HG02970 (cell line): Measurements from ENCODE around the gene TSPAN17.
A peak's percentile ranks its signal among the peaks of the same experiment; 100 is the strongest.

ENCODE experiments used
- ATAC-seq: cut with Tn5 transposase; IDR thresholded peaks from one replicate; pipeline ENCODE4 v1.9.1; 2021; ENCODE audit warnings: mild to moderate bottlenecking, moderate library complexity, moderate number of reproducible peaks; ENCODE audit not compliant: unreplicated experiment, low FRiP score

TSPAN17 gene

GRCh38 chr5:176658007-176658599 is 10.8 kb downstream of the TSPAN17 start:
- ATAC-seq = no peak

- ATAC-seq = no peak
Measured at GRCh38 chr5:176658817-176659511, 11.7 kb downstream of the TSPAN17 start.

- no peak for ATAC-seq
Measured at GRCh38 chr5:176659512-176659839, 12.2 kb downstream of the TSPAN17 start.

- no peak for ATAC-seq
Measured at GRCh38 chr5:176659860-176660461, 12.7 kb downstream of the TSPAN17 start.

- peak; percentile 9 for ATAC-seq
Measured at GRCh38 chr5:176660530-176660859, 13.2 kb downstream of the TSPAN17 start.

GRCh38 chr5:176660860-176661641 is 13.8 kb downstream of the TSPAN17 start:
- ATAC-seq = peak; percentile 53

GRCh38 chr5:176661676-176662075 is 14.4 kb downstream of the TSPAN17 start:
- no peak for ATAC-seq

- ATAC-seq = no peak
Measured at GRCh38 chr5:176662371-176663333, 15.4 kb downstream of the TSPAN17 start.

GRCh38 chr5:176663566-176663965 is 16.3 kb downstream of the TSPAN17 start:
- no peak for ATAC-seq

- no peak for ATAC-seq
Measured at GRCh38 chr5:176664479-176664878, 17.2 kb downstream of the TSPAN17 start.

GRCh38 chr5:176664886-176665285 is 17.6 kb downstream of the TSPAN17 start:
- ATAC-seq = no peak

- ATAC-seq = no peak
Measured at GRCh38 chr5:176665517-176665916, 18.2 kb downstream of the TSPAN17 start.

- ATAC-seq = no peak
Measured at GRCh38 chr5:176667637-176668036, 20.4 kb downstream of the TSPAN17 start.

- no peak for ATAC-seq
Measured at GRCh38 chr5:176670449-176670848, 23.2 kb downstream of the TSPAN17 start.

- no peak for ATAC-seq
Measured at GRCh38 chr5:176671399-176671798, 24.1 kb downstream of the TSPAN17 start.

GRCh38 chr5:176671890-176672747 is 24.8 kb downstream of the TSPAN17 start:
- no peak for ATAC-seq

- no peak for ATAC-seq
Measured at GRCh38 chr5:176673651-176674583, 26.6 kb downstream of the TSPAN17 start.

- ATAC-seq = no peak
Measured at GRCh38 chr5:176674799-176675198, 27.5 kb downstream of the TSPAN17 start.
